NCI-H526 treated with DMSO at 0.1 percent for 48 hours (cell line): ENCODE measurements around the gene FEM1B.

Experiments used
- DNase-seq: peaks from one replicate; lab custom pipeline; 2025; lab: John Stamatoyannopoulos, UW

The FEM1B gene

DNA sequence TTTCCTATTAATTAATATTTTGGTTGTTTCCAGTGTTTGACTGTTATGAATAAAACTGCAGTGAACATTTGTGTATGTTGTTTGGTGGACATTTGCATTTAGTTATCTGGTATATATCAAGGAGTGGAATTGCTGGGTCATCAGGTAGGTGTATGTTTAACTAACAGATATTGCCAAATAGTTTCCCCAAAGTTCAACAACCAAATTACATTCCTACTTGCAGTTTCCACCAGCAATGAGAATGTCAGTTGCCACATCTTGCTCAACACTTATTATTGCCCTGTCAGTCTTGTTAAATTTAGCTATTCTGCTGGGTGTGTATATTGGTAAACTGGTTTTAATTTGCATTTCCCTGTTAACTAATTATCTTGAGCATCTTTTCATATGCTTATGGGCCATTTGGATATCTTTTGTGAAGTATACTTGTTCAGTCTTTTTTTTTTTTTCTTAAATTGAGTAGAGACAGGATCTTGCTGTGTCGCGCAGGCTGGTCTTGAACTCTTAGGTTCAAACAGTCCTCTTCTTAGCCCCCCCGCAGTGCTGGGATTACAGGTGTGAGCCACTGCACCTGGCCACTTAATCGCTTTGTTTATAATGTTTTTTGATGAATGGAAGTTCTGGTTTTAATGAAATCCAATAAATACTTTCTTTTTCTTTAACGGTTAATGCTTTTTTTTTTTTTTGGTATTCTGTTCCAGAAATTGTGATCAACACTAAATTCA is 7.9 kb downstream of the FEM1B start:
- DNase-seq = no peak

GRCh38 chr15:68286256-68286655 is 8.7 kb downstream of the FEM1B start:
- no peak for DNase-seq

- DNase-seq = no peak
Measured at GRCh38 chr15:68289057-68289456, 11.5 kb downstream of the FEM1B start.

DNA sequence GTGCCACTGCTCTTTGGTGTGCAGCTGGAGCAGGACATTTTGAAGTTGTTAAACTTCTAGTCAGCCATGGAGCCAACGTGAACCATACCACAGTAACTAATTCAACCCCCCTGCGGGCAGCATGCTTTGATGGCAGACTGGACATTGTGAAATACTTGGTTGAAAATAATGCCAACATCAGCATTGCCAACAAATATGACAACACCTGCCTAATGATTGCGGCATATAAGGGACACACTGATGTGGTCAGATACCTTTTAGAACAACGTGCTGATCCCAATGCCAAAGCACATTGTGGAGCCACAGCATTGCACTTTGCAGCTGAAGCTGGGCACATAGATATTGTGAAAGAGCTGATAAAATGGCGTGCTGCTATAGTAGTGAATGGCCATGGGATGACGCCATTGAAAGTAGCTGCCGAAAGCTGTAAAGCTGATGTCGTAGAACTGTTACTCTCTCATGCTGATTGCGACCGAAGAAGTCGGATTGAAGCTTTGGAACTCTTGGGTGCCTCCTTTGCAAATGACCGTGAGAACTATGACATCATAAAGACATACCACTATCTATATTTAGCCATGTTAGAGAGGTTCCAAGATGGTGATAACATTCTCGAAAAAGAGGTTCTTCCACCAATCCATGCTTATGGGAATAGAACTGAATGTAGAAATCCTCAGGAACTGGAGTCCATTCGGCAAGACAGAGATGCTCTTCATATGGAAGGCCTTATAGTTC is 12.2 kb downstream of the FEM1B start:
- DNase-seq = no peak

GRCh38 chr15:68290715-68291114 is 13.2 kb downstream of the FEM1B start:
- DNase-seq = no peak

- DNase-seq = no peak
Measured at GRCh38 chr15:68292157-68292781, 14.7 kb downstream of the FEM1B start.

DNA sequence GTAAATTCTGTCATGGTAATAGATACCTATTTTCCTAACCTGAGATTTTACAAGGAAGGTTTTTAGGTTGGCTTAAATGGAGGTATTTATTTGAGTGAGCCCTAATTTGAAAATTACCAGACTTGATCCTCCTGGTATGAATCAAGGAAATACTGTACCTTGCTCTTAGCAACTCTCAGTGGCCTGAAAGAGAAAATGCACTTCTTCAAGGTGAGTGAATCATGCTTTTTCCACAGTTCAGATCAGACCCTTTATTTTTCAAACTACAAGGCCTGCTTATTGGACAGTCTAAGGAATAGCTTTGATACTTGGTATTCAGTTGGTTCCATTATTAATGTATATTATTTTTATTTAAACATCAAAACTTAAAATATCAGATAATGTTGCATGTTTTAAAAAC is 15.4 kb downstream of the FEM1B start:
- no peak for DNase-seq

DNA sequence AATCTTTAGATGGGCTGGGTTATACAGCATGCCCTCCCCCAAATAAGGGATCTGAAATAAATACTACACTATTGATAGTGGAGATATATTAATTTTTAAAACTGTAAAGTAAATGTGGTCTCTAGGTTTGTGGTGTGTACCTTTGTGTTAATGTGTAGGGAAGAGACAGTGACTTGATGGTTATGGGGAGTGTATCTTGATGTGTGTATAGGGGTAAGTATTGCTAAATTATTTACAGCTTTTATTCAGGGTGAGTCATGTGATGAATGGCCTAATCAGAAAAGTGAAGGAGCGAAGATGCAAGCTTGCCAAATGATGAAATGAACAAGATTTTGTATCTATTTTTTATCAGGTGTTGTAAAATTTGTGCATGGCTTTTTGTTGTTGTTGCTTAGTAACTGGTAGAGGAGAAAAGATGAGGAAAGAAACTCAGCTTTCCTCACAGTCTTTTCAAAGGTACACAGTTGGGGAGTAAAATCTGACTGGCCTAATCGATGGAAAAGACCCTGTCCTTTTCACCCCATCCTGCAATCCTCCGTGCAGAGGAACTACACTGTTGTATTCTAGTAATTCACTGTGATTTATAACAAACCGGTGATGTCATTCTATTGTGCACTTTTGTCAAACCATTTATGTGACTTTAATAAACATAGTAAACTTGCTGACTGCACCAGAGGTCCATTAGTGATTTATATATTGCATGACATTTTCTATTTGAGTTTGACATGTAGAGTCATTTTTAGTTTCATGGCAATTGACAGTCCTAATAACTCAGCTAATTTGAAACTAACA is 17.7 kb downstream of the FEM1B start:
- DNase-seq = no peak

DNA sequence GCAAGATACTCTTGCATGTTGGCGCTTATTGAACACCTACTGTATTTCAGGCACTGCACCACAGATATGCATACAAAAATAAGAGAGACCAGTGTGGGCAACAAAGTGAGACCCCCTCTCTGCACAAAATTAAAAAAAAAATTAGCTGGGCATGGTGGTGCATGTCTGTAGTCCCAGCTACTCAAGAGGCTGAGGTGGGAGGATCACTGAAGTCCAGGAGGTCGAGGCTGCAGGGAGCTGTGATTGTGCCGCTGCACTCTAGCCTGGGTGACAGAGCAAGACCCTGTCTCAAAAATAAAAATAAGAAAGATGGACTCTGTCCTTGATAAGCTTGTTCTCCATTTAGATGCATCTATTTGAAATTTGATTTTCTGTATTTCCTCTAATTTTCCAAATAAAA is 20.8 kb downstream of the FEM1B start:
- DNase-seq = no peak

GRCh38 chr15:68298882-68299381 is 21.4 kb downstream of the FEM1B start:
- no peak for DNase-seq

- no peak for DNase-seq
Measured at GRCh38 chr15:68299436-68299835, 21.9 kb downstream of the FEM1B start.

DNA sequence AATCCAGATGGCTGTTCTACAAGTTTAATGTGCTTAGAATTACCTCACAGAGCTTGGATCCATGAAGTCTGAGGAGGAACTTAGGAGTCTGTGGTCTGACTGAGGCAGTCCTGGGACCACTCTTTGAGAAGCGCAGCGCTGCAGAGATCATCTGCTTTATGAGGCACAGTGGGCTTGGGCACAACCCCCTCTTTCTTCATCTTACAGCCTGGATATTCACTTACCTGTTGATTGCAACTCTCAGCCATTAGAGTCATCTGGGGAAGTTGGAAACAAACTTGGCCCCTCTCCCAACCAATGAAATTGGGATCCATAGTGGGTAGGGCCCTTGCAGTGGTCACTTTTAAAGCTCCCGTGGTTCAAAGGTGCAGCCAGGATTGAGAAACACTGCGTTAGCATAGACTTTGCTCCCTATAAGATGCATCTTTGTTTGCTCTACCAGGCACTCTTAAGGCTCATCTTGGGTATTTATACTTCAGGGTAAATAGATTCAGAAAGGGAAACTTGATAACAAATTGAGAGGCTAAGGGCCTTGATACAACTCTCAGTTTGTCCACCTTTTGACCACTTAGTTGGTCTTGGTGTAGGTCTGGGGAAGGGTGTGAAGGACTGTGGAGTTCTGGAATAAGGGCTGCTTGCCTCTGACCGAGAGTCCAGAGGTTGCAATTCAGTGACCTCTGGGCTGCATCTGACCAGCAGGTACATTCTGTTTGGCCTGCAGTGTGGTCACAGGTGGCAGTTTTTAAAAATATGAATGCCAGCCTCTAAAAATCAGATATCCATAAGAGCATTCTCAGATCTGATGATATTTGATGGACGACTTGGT is 22.8 kb downstream of the FEM1B start:
- DNase-seq = no peak

DNA sequence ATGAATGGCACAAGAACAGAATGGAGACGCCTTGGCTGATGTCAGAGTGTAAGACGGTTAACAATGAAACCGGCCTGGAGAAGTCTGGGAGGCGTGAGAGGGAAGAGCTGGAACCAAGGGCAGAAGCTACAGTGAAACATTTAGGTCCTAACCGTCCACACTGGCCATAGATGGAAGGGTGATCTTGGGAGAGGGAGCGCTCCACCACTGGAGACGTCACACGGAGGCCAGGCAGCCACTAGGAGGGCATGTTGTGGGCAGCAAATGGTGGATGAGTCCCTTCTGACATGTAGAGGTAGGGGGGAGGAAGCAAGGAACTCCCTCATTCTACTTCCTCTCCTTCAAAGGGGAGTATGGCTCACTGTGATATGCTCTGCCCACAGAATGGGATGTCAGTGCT is 23.8 kb downstream of the FEM1B start:
- DNase-seq = no peak

DNA sequence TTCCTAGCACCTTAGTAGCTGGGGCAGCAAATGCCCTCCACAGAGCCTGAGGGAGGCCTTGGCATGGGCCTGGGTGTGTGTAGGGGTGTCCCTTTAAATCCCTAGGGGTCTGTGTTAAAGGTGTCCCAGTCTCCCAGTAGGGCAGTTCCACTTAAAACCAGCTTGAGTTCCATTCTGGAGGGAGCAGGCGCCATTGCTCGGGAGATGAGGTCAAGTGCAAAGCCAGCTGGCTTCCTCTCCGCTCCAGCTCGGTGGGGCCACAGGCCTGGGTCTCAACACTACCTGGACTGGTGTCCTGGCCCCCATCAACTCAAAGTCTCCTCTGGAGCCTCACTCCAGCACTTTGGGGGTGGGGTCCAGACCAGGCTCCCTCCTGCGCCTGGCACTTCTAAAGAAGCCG is 25.2 kb downstream of the FEM1B start:
- no peak for DNase-seq

- DNase-seq = no peak
Measured at GRCh38 chr15:68303134-68303533, 25.6 kb downstream of the FEM1B start.

GRCh38 chr15:68303560-68304436 is 26.3 kb downstream of the FEM1B start:
- no peak for DNase-seq

DNA sequence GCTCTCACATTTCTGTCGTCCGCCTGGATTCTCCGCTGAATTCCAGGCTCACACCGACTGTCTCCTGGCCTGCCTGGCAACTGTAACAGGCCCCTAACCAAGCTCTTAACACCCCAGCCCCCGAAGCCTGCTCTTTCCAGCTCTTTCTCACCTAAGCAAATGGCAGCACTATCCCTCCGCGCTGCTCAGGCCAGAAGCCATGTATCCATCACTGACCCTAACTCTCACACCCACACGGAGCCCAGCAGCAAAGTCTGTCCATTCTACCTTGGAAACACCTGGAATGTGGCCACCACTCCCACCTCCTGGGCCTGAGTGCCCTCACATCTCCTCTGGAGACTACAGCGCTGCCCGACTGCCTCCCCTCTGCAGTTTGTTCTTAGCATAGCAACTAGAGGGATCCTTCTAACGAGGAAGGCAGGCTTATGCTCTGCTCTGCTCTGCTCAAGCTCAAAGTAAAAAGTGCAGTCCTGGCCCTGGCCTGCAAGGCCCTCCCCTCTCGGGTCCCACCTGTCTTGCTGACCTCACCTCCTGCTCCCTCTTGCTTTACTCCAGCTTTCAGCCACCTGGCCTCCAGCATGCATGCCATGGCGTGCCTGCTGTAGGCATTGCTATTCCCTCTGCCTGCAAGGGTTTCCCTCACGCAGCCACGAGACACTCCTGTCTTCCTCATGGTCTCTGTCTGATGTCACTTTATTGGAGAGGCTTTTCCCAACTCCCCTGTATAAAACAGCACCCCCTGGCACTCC is 27.2 kb downstream of the FEM1B start:
- DNase-seq = no peak

DNA sequence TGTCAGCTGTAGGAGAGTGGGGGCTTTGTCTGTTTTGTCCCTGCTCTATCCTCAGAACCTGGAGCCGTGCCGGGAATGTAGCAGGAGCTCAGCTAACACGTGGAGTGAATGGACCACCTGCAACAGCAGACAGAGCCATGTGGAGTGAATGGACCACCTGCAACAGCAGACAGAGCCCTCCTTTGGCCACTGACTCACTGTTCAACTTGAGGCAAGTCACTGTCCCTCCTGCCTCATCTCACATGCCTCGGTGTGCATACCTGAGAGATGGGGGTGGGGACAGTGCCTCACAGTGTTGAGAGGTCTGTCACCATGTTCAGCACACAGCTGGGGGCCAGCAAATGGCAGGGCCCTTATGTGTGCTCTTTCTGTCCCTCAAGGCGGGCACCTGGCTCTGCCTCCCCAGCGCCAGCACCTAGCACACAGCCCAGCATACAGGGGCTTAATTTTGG is 27.9 kb downstream of the FEM1B start:
- no peak for DNase-seq

DNA sequence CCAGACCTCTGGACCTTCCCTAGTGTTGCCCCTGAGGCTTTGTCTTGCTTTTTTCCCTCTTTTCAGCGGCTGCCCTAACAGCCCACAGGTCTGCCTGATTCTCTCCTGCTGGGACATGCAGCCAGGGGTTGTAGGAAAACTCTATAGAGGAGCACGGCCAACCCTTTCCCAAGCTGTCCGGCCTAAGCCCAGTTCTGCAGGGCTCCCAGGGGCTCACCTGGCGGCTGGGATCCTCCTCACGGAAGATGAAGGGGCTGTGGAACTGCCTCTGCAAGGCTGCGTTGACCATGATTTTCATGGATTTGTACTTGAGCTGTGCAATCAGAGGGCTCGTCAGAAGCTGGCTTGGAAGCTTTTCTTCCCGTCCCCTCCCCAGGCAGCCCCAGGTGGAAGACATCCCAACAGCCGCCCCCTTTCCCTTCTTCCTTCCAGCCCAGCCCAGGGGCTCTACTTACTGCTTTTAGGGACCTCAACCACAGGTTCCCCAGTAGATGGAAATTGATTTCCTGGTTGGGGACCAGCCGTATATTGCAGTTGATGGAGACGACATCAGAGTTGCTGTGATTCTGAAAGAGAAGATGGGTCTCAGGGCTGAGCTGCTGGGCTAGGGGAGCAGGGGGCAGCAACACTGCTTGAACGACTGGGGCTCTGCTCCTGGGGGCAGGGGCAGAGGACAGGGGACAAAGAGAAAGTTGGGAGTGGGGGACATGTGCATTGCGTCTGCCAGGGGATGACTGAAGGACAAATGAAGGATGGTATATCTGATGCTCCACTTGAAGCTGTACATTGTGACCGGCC is 29.8 kb downstream of the FEM1B start:
- DNase-seq = no peak
